Gastroesophageal sphincter (tissue), 3 donors: ENCODE results near the gene FAM124A.

Experiments
- POLR2AphosphoS5 ChIP-seq: sonication (generic); formaldehyde crosslinking; IDR thresholded peaks from one replicate; pipeline ENCODE4 v1.6.1; 2017; ENCODE audit warnings: antibody characterized with exemption
- TF ChIP-seq, protein P1 (sequence below), 4 experiments: fragments of 200-600 bp in 2 of 4; fragments of 450-650 bp in 2 of 4; sonication (generic) in 1 of 4; IDR thresholded peaks; one replicate each; pipeline ENCODE4 v1.5.1; 2017 to 2019; ENCODE audit warnings: antibody characterized with exemption in 4 of 4, mild to moderate bottlenecking in 2 of 4, moderate library complexity in 2 of 4

DNA sequence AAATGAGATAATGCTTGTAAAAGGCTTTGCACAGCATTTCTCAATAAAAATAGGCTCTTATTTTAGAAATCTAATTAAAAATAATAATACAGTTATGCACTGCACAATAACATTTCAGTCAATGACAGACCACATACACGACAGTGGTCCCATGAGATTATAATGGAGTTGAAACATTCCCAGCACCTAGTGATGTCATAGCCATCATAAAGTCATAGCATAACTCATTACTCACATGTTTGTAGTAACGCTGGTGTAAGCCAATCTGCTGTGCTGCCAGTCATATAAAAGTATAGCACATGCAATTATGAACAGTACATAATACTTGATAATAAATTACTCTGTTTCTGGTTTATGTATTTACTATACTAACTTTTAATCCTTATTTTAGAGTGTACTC lies 104.6 kb downstream of the FAM124A start:
- TF ChIP-seq, protein P1, sequence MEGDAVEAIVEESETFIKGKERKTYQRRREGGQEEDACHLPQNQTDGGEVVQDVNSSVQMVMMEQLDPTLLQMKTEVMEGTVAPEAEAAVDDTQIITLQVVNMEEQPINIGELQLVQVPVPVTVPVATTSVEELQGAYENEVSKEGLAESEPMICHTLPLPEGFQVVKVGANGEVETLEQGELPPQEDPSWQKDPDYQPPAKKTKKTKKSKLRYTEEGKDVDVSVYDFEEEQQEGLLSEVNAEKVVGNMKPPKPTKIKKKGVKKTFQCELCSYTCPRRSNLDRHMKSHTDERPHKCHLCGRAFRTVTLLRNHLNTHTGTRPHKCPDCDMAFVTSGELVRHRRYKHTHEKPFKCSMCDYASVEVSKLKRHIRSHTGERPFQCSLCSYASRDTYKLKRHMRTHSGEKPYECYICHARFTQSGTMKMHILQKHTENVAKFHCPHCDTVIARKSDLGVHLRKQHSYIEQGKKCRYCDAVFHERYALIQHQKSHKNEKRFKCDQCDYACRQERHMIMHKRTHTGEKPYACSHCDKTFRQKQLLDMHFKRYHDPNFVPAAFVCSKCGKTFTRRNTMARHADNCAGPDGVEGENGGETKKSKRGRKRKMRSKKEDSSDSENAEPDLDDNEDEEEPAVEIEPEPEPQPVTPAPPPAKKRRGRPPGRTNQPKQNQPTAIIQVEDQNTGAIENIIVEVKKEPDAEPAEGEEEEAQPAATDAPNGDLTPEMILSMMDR (IDR thresholded peaks at IDR 0.05), result no peak
- TF ChIP-seq POLR2AphosphoS5, result no peak
